ENCODE results near the gene INPP4B.

Gene INPP4B

GRCh38 chr4:142875117-142875516, 29.0 kb upstream of the INPP4B start:
- in situ Hi-C loops (cut with MboI; ENCODE audit: low sequenced_read_pairs, unreplicated experiment), result no loop called here
- no peak for DNase-seq (ENCODE audit: low spot score)
- TF ChIP-seq CTCF (IDR thresholded peaks at IDR 0.05; ENCODE audit: borderline replicate concordance, control extremely low read depth, extremely low read depth, insufficient read depth, missing control alignments), result no peak

- no peak for DNase-seq (ENCODE audit: low spot score)
- no peak for TF ChIP-seq CTCF (IDR thresholded peaks at IDR 0.05; ENCODE audit: borderline replicate concordance, control extremely low read depth, extremely low read depth, insufficient read depth, missing control alignments)
- in situ Hi-C loops (cut with MboI; ENCODE audit: low sequenced_read_pairs, unreplicated experiment), result no loop called here
Observed at GRCh38 chr4:142874684-142875083, 28.6 kb upstream of the INPP4B start.

GRCh38 chr4:142866685-142867084, 20.6 kb upstream of the INPP4B start:
- in situ Hi-C loops (cut with MboI; ENCODE audit: low sequenced_read_pairs, unreplicated experiment), result no loop called here
- no peak for TF ChIP-seq CTCF (IDR thresholded peaks at IDR 0.05; ENCODE audit: borderline replicate concordance, control extremely low read depth, extremely low read depth, insufficient read depth, missing control alignments)
- DNase-seq (ENCODE audit: low spot score), result no peak

GRCh38 chr4:142861351-142861750, 15.2 kb upstream of the INPP4B start:
- in situ Hi-C loops (cut with MboI; ENCODE audit: low sequenced_read_pairs, unreplicated experiment), result no loop called here
- TF ChIP-seq CTCF (IDR thresholded peaks at IDR 0.05; ENCODE audit: borderline replicate concordance, control extremely low read depth, extremely low read depth, insufficient read depth, missing control alignments), result no peak
- DNase-seq (ENCODE audit: low spot score), result no peak

DNA sequence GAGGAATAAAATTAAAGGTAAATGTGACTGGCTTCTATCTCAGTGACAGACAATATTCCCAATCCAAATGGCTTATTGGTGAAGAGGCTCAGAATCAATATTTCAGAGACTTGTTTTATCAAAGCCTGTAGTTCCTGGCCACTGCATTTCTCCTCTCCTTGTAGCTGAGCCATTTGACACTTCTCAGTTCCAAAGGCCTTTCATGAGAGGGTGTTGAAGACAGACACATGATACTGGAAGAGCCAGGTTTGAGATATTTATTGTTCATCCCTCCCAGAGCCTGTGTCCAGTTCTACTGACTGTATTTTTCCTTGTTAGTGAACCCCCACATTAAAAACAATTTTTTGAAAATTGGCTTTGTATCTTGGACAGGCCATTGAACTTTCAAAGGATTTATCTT, 12.9 kb upstream of the INPP4B start:
- TF ChIP-seq CTCF (IDR thresholded peaks at IDR 0.05; ENCODE audit: borderline replicate concordance, control extremely low read depth, extremely low read depth, insufficient read depth, missing control alignments), result no peak
- no peak for DNase-seq (ENCODE audit: low spot score)
- in situ Hi-C loops (cut with MboI; ENCODE audit: low sequenced_read_pairs, unreplicated experiment), result no loop called here

DNA sequence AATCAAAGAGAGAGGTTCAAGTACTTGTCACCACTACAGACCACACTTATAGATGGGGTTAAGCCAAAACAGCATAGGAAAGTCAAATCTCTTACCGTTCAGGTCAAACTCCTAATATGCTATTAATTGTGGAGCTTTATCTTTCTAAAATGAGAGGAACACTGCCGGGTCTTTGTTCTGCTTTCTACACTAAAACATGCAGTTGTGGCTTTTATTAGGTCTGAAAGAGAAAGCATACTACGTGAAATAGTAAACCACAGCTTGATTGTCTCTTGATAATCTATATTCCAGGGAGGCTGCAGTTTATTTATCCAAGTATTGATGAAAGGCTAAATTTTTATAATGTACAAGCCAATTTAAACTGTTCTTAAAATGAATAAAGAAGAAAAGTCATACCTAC, 12.3 kb upstream of the INPP4B start:
- no peak for DNase-seq (ENCODE audit: low spot score)
- no peak for TF ChIP-seq CTCF (IDR thresholded peaks at IDR 0.05; ENCODE audit: borderline replicate concordance, control extremely low read depth, extremely low read depth, insufficient read depth, missing control alignments)
- in situ Hi-C loops (cut with MboI; ENCODE audit: low sequenced_read_pairs, unreplicated experiment), result no loop called here

- in situ Hi-C loops (cut with MboI; ENCODE audit: low sequenced_read_pairs, unreplicated experiment), result no loop called here
- no peak for TF ChIP-seq CTCF (IDR thresholded peaks at IDR 0.05; ENCODE audit: borderline replicate concordance, control extremely low read depth, extremely low read depth, insufficient read depth, missing control alignments)
- no peak for DNase-seq (ENCODE audit: low spot score)
Observed at GRCh38 chr4:142856576-142856975, 10.5 kb upstream of the INPP4B start.
